OCI-LY7 (cell line): ENCODE data around the gene PMVK.

ENCODE experiments used
- CTCF ChIP-seq: fragments of 200-600 bp; sonication (generic); conservative IDR thresholded peaks from 2 replicates; pipeline ENCODE4 v1.5.1; 2014; ENCODE audit warnings: mild to moderate bottlenecking, antibody characterized with exemption, low read length, moderate library complexity, mixed read lengths
- EZH2phosphoT487 ChIP-seq: fragments of 200-600 bp; sonication (generic); IDR thresholded peaks from 2 replicates; pipeline ENCODE4 v1.6.1; 2018; ENCODE audit warnings: low read depth, borderline replicate concordance, mild to moderate bottlenecking, mixed run types, antibody characterized with exemption, low read length, moderate library complexity, mixed read lengths

DNA sequence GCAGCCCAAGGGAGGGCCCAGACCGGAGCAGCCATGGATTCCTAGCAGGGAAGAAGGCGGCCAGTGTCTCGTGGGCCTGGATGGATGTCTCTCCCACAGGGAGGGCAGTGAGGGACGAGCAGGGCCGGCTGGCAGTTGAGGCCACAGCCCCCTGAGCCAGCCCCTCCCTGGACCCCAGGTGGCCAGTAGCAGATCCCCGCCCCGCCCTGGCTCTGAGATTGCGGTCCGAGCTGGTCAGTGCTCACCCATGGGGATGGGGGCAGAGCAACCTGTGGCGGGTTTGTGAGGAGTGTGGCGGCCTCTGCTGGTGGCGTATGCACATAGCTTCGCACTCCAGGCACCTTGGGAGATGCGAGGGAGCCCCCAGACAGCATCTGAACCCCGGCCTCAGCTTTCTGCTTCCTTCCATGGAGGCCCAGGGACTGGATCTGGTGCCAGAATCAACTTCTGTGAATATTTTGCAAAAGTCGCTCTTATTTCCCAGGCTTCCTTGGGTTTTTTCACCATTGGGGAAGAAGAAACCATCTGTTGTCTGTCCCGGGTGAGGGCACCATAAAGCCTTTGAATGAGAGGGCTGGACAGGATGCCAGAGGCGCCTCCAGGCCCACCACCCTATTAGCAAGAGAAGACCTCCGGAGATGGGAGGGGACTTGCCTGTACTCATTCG lies 58.0 kb downstream of the PMVK start:
- TF ChIP-seq CTCF, result peak; percentile 96
- TF ChIP-seq EZH2phosphoT487, result no peak
